Spleen (tissue), 11 donors: ENCODE measurements around the gene CPED1. TPM values are rescaled to one million over a fixed set of nuclear protein-coding genes. Genes with fewer than 3 reads are reported as not detected.
A peak's percentile ranks its signal among the peaks of the same experiment; 100 is the strongest.

Source experiments
- DNase-seq: peaks from one replicate; pipeline ENCODE4 v3.0.0-alpha.2; 2020
- H3K27ac ChIP-seq, 8 donors: fragments of 200-600 bp; sonication (generic) in 7 of 8; 1 replicate in 4 of 8; 2 replicates in 4 of 8; pipeline versions ENCODE4 v1.5.0 to v1.8.0; 2016 to 2021; ENCODE audit warnings: inconsistent platforms in 4 of 8, mild to moderate bottlenecking in 4 of 8, moderate library complexity in 1 of 8
- H3K27me3 ChIP-seq, 7 donors: fragments of 200-600 bp; sonication (generic) in 6 of 7; replicated peaks in 1 of 7; 1 replicate in 4 of 7; 2 replicates in 3 of 7; pipeline versions ENCODE4 v1.5.0 to v1.8.0; 2016 to 2021; ENCODE audit warnings: inconsistent platforms in 3 of 7, mild to moderate bottlenecking in 1 of 7
- H3K36me3 ChIP-seq, 6 donors: fragments of 200-600 bp; sonication (generic) in 5 of 6; 1 replicate in 4 of 6; 2 replicates in 2 of 6; pipeline versions ENCODE4 v1.5.0 to v1.8.0; 2016 to 2021; ENCODE audit warnings: inconsistent platforms in 2 of 6
- H3K4me1 ChIP-seq, 6 donors: fragments of 200-600 bp; sonication (generic) in 5 of 6; 1 replicate in 3 of 6; 2 replicates in 3 of 6; pipeline versions ENCODE4 v1.5.0 to v1.8.0; 2016 to 2021; ENCODE audit warnings: inconsistent platforms in 3 of 6
- H3K4me3 ChIP-seq, 8 donors: fragments of 200-600 bp; sonication (generic) in 7 of 8; 1 replicate in 4 of 8; 2 replicates in 4 of 8; pipeline versions ENCODE4 v1.5.0 to v1.8.0; 2016 to 2021; ENCODE audit warnings: inconsistent platforms in 4 of 8, mild to moderate bottlenecking in 4 of 8, moderate library complexity in 2 of 8
- H3K9me3 ChIP-seq, 8 donors: fragments of 200-600 bp; sonication (generic) in 7 of 8; 1 replicate in 4 of 8; 2 replicates in 4 of 8; pipeline versions ENCODE4 v1.5.0 to v1.8.0; 2016 to 2021; ENCODE audit warnings: inconsistent platforms in 4 of 8
- POLR2A ChIP-seq, 3 donors: fragments of 450-650 bp; IDR thresholded peaks; one replicate each; pipeline ENCODE4 v1.5.1; 2017; ENCODE audit warnings: antibody characterized with exemption in 3 of 3, mild to moderate bottlenecking in 1 of 3
- POLR2AphosphoS5 ChIP-seq, 3 donors: sonication (generic); formaldehyde crosslinking; IDR thresholded peaks; one replicate each; pipeline ENCODE4 v1.5.1; 2017; ENCODE audit warnings: antibody characterized with exemption in 3 of 3
- WGBS, 5 donors: extraction: QIAGEN DNeasy Blood & Tissue Kit in 3 of 5; methylation state at CpG; one replicate each; pipeline versions ENCODE4 v1.1.5 to v1.1.7; 2013 to 2018; 5-methylcytosine and 5-hydroxymethylcytosine counted together
- intact Hi-C: fragments of 100-400 bp; cut with DNase I; formaldehyde crosslinking; loops from one replicate; pipeline ENCODE4 v1.15.0; 2023; ENCODE audit warnings: low total_unique reads
- polyA plus RNA-seq, 3 donors: library from polyadenylated mRNA; stranded (reverse); fragments of 200-250 nt; gene quantifications; one replicate each; pipeline ENCODE4 v1.2.1, GENCODE V29; 2013
- total RNA-seq, 7 donors: library from RNA; depleted of rRNA in 3 of 7; stranded (reverse); fragments of >200 nt in 3 of 7; fragmentation: NEBNext Ultra II Directional in 4 of 7; extraction: Animal tissue kit (Norgen Biotek cat#: 25700) in 4 of 7; gene quantifications; one replicate each; pipeline versions ENCODE4 v1.1.0 to v1.2.1, GENCODE V29; 2016 to 2021
- TF ChIP-seq, protein P1 (sequence below), 11 experiments: fragments of 200-600 bp in 7 of 11; fragments of 450-650 bp in 4 of 11; sonication (generic) in 4 of 11; IDR thresholded peaks in 8 of 11; conservative IDR thresholded peaks in 3 of 11; 1 replicate in 7 of 11; 2 replicates in 4 of 11; pipeline versions ENCODE4 v1.4.0 to v1.8.0; 2016 to 2021; ENCODE audit warnings: antibody characterized with exemption in 11 of 11, inconsistent platforms in 4 of 11, mild to moderate bottlenecking in 1 of 11
- donor health status: healthy with polysubstance abuse.
- donor health status: DM: no; HTN: no; CAD: no; lungs with moderate emphysema.
- donor health status: DM: no; HTN: no; CAD: no.
- donor health status: Bipolar disorder and iron deficiency.
- donor health status: healthy.
- donor health status: DM: no; HTN: no; CAD: no.
- donor health status: DM: yes; HTN: yes; CAD: no.

CPED1 gene
- total and polyA plus RNA-seq, 10 donors: 1.5 to 81.6 (median 38.6) TPM

DNA sequence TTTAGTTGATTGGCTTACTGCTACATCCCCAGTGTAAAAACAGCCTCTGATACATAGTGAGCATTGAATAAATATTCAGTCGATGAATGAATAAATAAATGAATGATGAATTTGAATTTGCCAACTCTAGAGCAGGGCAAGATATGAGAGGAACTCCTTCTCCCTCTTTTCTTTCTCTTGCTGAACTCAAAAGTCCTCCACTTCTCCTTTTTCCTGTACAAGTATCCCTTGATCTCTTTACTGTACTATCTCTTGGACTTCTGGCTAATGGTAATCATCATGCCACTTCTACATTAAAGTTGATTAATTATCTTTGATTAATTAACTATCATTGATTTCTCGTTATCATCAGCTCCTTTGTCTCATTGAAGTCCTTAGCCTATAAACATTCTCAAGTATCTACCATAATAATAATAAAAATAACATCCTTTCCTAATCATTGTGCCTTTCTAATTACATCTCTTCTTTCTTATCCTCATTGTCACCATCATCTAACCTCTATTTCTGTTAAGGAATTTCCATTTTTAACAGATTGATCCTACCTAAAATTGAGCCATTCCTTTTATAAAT lies 10.6 kb downstream of the CPED1 start:
- intact Hi-C loops: no loop called here
- Histone ChIP-seq H3K36me3 (no peaks in the 10 kb centered on the region), H3K27me3 (peaks cover 0 to 6% (median 0%) of the 10 kb centered on the region in 7 donors), H3K4me1 (peaks cover 9 to 72% (median 52%) of the 10 kb centered on the region in 6 donors), H3K27ac (peak overlapping the region in 3 of 8 donors; percentile 40 to 47 (median 45)), H3K9me3 (no peaks in the 10 kb centered on the region), H3K4me3 (no peak overlapping the region)
- TF ChIP-seq, protein P1, sequence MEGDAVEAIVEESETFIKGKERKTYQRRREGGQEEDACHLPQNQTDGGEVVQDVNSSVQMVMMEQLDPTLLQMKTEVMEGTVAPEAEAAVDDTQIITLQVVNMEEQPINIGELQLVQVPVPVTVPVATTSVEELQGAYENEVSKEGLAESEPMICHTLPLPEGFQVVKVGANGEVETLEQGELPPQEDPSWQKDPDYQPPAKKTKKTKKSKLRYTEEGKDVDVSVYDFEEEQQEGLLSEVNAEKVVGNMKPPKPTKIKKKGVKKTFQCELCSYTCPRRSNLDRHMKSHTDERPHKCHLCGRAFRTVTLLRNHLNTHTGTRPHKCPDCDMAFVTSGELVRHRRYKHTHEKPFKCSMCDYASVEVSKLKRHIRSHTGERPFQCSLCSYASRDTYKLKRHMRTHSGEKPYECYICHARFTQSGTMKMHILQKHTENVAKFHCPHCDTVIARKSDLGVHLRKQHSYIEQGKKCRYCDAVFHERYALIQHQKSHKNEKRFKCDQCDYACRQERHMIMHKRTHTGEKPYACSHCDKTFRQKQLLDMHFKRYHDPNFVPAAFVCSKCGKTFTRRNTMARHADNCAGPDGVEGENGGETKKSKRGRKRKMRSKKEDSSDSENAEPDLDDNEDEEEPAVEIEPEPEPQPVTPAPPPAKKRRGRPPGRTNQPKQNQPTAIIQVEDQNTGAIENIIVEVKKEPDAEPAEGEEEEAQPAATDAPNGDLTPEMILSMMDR (IDR thresholded peaks at IDR 0.05 in 8 of 11, conservative IDR thresholded peaks at IDR 0.05 in 3 of 11): no peak
- no peak for TF ChIP-seq POLR2AphosphoS5 (IDR thresholded peaks at IDR 0.05)
- no peak for TF ChIP-seq POLR2A (IDR thresholded peaks at IDR 0.05)
- no peak for DNase-seq
- 74 to 91% (median 86%) methylated on average over 2 of the region's 2 CpGs for WGBS, 5 donors

DNA sequence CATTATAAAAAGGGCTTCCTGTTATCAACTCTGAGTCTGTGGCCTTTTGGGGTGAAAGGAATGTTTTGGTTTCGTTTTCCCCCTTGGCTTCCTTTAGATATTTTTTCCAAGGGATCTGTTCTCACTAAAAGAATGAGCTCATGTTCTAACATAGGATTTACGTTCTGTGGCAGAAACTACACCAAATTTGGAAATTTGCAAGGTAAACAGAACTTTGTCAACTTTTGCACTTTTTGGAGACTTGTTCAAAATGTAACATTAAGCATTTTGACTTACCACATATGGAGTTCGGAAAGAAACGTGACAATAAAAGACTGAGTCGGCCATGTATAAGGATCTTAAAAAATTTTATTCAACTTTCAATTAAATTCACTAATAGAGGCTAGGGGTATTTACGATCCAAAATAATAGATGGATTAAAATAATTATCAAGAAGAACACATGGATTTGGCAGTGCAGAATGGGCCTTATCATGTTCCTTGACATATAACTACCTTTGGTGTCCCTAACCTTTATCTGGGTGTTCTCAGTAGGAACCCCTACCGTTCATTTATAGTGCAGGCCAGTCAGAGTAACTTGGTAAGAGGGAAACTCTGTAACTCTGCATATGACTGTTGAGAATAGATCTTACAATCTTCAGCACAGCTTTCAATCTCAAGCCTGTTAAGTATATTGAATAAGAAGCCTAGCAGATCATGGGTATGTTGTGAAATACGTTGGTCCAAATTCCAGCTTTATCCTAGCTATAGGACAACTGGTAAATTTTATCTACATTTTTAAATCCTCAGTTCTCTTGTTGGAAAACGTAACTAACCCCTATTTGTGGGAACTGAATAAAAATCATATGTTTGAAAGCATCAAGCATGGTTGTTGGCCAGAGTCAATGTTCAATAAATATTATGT lies 11.8 kb downstream of the CPED1 start:
- peaks cover 0 to 6% (median 0%) of the 10 kb centered on the region in 8 donors for H3K9me3 ChIP-seq
- H3K36me3 ChIP-seq: no peaks in the 10 kb centered on the region
- no peak for DNase-seq
- TF ChIP-seq POLR2AphosphoS5 (IDR thresholded peaks at IDR 0.05) (no peak), POLR2A (IDR thresholded peaks at IDR 0.05) (no peak)
- TF ChIP-seq, protein P1 (IDR thresholded peaks at IDR 0.05 in 8 of 11, conservative IDR thresholded peaks at IDR 0.05 in 3 of 11): no peak
- H3K27me3 ChIP-seq: peaks cover 0 to 6% (median 0%) of the 10 kb centered on the region in 7 donors
- intact Hi-C loops: no loop called here
- H3K4me1 ChIP-seq: peaks cover 9 to 62% (median 44%) of the 10 kb centered on the region in 6 donors
- H3K27ac ChIP-seq: peak overlapping the region in 6 of 8 donors; percentile 4 to 45 (median 40)
- H3K4me3 ChIP-seq: no peak overlapping the region
- WGBS, 5 donors: 55 to 69% (median 62%) methylated on average over 9 of the region's 9 CpGs

DNA sequence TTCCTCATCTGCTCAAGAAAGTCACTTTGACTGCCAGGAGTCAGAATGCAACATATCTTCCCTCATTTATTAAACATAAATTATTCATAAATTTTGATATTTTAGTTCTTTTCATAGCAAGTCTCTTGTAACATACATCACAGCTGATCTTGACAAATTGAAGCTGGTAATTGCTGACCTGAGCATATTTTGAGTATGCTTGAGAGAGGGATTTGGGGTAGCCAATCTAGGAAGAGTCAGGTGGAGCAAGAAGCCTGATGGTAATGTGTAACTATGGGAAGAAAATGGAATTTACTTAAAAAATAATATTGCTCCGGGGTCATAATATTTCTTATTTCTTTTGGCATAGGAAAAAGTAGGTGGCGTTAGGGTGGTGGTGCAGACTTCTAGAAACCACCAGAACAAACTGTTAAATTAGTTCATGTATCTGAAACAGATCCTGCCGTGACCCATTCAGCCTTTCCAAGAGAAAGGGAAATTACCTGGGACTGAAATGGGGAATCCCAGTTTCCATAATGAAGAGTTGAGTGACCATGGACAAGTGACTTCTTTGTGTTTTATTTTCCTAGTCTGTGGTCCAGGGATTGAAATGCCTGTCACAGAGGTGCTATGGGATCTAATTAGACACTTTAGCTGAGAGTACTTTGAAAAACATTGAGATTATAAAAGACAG lies 12.9 kb downstream of the CPED1 start:
- Histone ChIP-seq H3K27me3 (peaks cover 0 to 6% (median 0%) of the 10 kb centered on the region in 7 donors), H3K36me3 (no peaks in the 10 kb centered on the region), H3K27ac (no peak overlapping the region), H3K4me1 (peaks cover 4 to 59% (median 34%) of the 10 kb centered on the region in 6 donors), H3K4me3 (no peak overlapping the region), H3K9me3 (peaks cover 0 to 6% (median 0%) of the 10 kb centered on the region in 8 donors)
- 62 to 88% (median 75%) methylated on average over 3 of the region's 3 CpGs for WGBS, 5 donors
- TF ChIP-seq POLR2AphosphoS5 (IDR thresholded peaks at IDR 0.05): no peak
- TF ChIP-seq, protein P1 (IDR thresholded peaks at IDR 0.05 in 8 of 11, conservative IDR thresholded peaks at IDR 0.05 in 3 of 11): no peak
- intact Hi-C loops: no loop called here
- DNase-seq: no peak
